ENCODE measurements around the gene ACOXL. TPM values are rescaled to one million over a fixed set of nuclear protein-coding genes. Genes with fewer than 3 reads are reported as not detected.
"Not testable (repeated sequence)": the region's sequence is repeated elsewhere in the genome, so short reads cannot be mapped to it uniquely, and the experiment has no call there.

ACOXL gene
- total RNA-seq, 3 donors from 2014 or later (not counting 1 experiment from before 2014, with no cell fraction given), result not detected

GRCh38 chr2:111044066-111044465 is 311.7 kb downstream of the ACOXL start:
- Histone ChIP-seq H3K27me3 (ENCODE audit: control insufficient read depth, insufficient read depth, low read length) (no peaks in the 10 kb centered on the region), H3K9me3 (ENCODE audit: control insufficient read depth, insufficient read depth, low read length) (no peaks in the 10 kb centered on the region), H3K4me1 (ENCODE audit: control insufficient read depth, insufficient read depth, low read length) (peaks cover under 1% of the 10 kb centered on the region), H3K4me3 (ENCODE audit: low read length) (no peak overlapping the region), H3K36me3 (ENCODE audit: control insufficient read depth, insufficient read depth, low read length) (no peaks in the 10 kb centered on the region), H3K27ac (ENCODE audit: low read length) (no peak overlapping the region)
- Mint-ChIP-seq H3K4me1 (peaks cover 4 to 21% of the 10 kb centered on the region in 2 donors), H3K4me3 (no peak overlapping the region), H3K9me3 (no peaks in the 10 kb centered on the region), H3K27me3 (ENCODE audit: low read depth in 2 of 2) (peaks cover 20 to 32% of the 10 kb centered on the region in 2 donors), H3K27ac (no peak overlapping the region), H3K36me3 (no peaks in the 10 kb centered on the region)
- 89% methylated on average over 4 of the region's 4 CpGs for WGBS (ENCODE audit: insufficient coverage)
- no peak for TF ChIP-seq CTCF (IDR thresholded peaks at IDR 0.05)
- DNase-seq (no peak), ATAC-seq (no peak)
- intact Hi-C loops (cut with micrococcal nuclease), result no loop called here

GRCh38 chr2:111045236-111045635 is 312.9 kb downstream of the ACOXL start:
- H3K9me3 ChIP-seq (ENCODE audit: control insufficient read depth, insufficient read depth, low read length); H3K4me3 Mint-ChIP-seq; ATAC-seq; H3K36me3 ChIP-seq (ENCODE audit: control insufficient read depth, insufficient read depth, low read length); intact Hi-C loops (cut with micrococcal nuclease); H3K27ac Mint-ChIP-seq; H3K4me3 ChIP-seq (ENCODE audit: low read length); H3K36me3 Mint-ChIP-seq; H3K9me3 Mint-ChIP-seq; H3K27ac ChIP-seq (ENCODE audit: low read length); H3K27me3 ChIP-seq (ENCODE audit: control insufficient read depth, insufficient read depth, low read length); DNase-seq: not testable (repeated sequence)
- Mint-ChIP-seq H3K4me1 (peaks cover 15 to 31% of the 10 kb centered on the region in 2 donors), H3K27me3 (ENCODE audit: low read depth in 2 of 2) (peaks cover 19 to 26% of the 10 kb centered on the region in 2 donors)
- WGBS (ENCODE audit: insufficient coverage), result 86% methylated on average over 6 of the region's 6 CpGs
- H3K4me1 ChIP-seq (ENCODE audit: control insufficient read depth, insufficient read depth, low read length), result peaks cover 11% of the 10 kb centered on the region

GRCh38 chr2:111045771-111046444 is 313.5 kb downstream of the ACOXL start:
- Histone ChIP-seq H3K27me3 (ENCODE audit: control insufficient read depth, insufficient read depth, low read length) (no peaks in the 10 kb centered on the region), H3K36me3 (ENCODE audit: control insufficient read depth, insufficient read depth, low read length) (no peaks in the 10 kb centered on the region), H3K4me3 (ENCODE audit: low read length) (no peak overlapping the region), H3K9me3 (ENCODE audit: control insufficient read depth, insufficient read depth, low read length) (no peaks in the 10 kb centered on the region), H3K4me1 (ENCODE audit: control insufficient read depth, insufficient read depth, low read length) (peaks cover 18% of the 10 kb centered on the region), H3K27ac (ENCODE audit: low read length) (no peak overlapping the region)
- intact Hi-C loops (cut with micrococcal nuclease), result no loop called here
- H3K27me3 Mint-ChIP-seq (ENCODE audit: low read depth in 2 of 2), result peaks cover 15 to 20% of the 10 kb centered on the region in 2 donors
- no peaks in the 10 kb centered on the region for H3K9me3 Mint-ChIP-seq
- H3K4me3 Mint-ChIP-seq, result no peak overlapping the region
- ATAC-seq, result no peak
- DNase-seq, result no peak
- H3K36me3 Mint-ChIP-seq, result no peaks in the 10 kb centered on the region
- no peak for TF ChIP-seq CTCF (IDR thresholded peaks at IDR 0.05)
- peaks cover 22 to 38% of the 10 kb centered on the region in 2 donors for H3K4me1 Mint-ChIP-seq
- WGBS (ENCODE audit: insufficient coverage), result 92% methylated on average over 9 of the region's 9 CpGs
- H3K27ac Mint-ChIP-seq, result peak overlapping the region in 1 of 2 donors; percentile 37

- H3K27ac ChIP-seq (ENCODE audit: low read length), result no peak overlapping the region
- no peaks in the 10 kb centered on the region for H3K9me3 ChIP-seq (ENCODE audit: control insufficient read depth, insufficient read depth, low read length)
- no peaks in the 10 kb centered on the region for H3K36me3 ChIP-seq (ENCODE audit: control insufficient read depth, insufficient read depth, low read length)
- H3K9me3 Mint-ChIP-seq, result no peaks in the 10 kb centered on the region
- peaks cover 24% of the 10 kb centered on the region for H3K4me1 ChIP-seq (ENCODE audit: control insufficient read depth, insufficient read depth, low read length)
- H3K4me1 Mint-ChIP-seq, result peaks cover 26 to 46% of the 10 kb centered on the region in 2 donors
- peaks cover 15 to 20% of the 10 kb centered on the region in 2 donors for H3K27me3 Mint-ChIP-seq (ENCODE audit: low read depth in 2 of 2)
- intact Hi-C loops (cut with micrococcal nuclease), result no loop called here
- peak overlapping the region in 1 of 2 donors; percentile 37 for H3K27ac Mint-ChIP-seq
- ATAC-seq (no peak), DNase-seq (no peak)
- no peak overlapping the region for H3K4me3 ChIP-seq (ENCODE audit: low read length)
- no peaks in the 10 kb centered on the region for H3K36me3 Mint-ChIP-seq
- H3K4me3 Mint-ChIP-seq, result no peak overlapping the region
- H3K27me3 ChIP-seq (ENCODE audit: control insufficient read depth, insufficient read depth, low read length), result no peaks in the 10 kb centered on the region
- WGBS (ENCODE audit: insufficient coverage), result 95% methylated on average over 5 of the region's 5 CpGs
- TF ChIP-seq CTCF (IDR thresholded peaks at IDR 0.05), result no peak
Measured at GRCh38 chr2:111046670-111047069, 314.3 kb downstream of the ACOXL start.

Measured in natural killer cell (primary cell).